Bronchial epithelial cell (primary cell): ENCODE data around the gene NEK8. TPM values are rescaled to one million over a fixed set of nuclear protein-coding genes. Genes with fewer than 3 reads are reported as not detected.
"Not testable (repeated sequence)": the region's sequence is repeated elsewhere in the genome, so short reads cannot be mapped to it uniquely, and the experiment has no call there.

Source experiments
- DNase-seq: peaks from one replicate; pipeline ENCODE4 v3.0.0-alpha.2; 2010; ENCODE audit warnings: low read depth
- FAIRE-seq: peaks from 2 replicates; lab custom pipeline; 2011; peaks lifted over from hg19 to GRCh38; lab: Jason Lieb, UNC
- H3K27me3 ChIP-seq: 2 replicates; pipeline ENCODE4 v1.5.1; 2011; ENCODE audit warnings: low read length; ENCODE audit not compliant: control insufficient read depth, insufficient read depth
- H3K36me3 ChIP-seq: 2 replicates; pipeline ENCODE4 v1.5.1; 2011; ENCODE audit warnings: low read length; ENCODE audit not compliant: control insufficient read depth, insufficient read depth
- H3K4me3 ChIP-seq: 2 replicates; pipeline ENCODE4 v1.5.1; 2011; ENCODE audit warnings: mild to moderate bottlenecking, low read depth, low read length, control low read depth
- total RNA-seq: library from RNA; depleted of rRNA; stranded (reverse); fragments of >200 nt; gene quantifications from 2 replicates; pipeline ENCODE4 v1.2.1, GENCODE V29; 2014
- TF ChIP-seq, protein P1 (sequence below): IDR thresholded peaks from 2 replicates; pipeline ENCODE4 v1.5.1; 2011; ENCODE audit warnings: mild to moderate bottlenecking, moderate library complexity, low read length, control low read depth, inconsistent platforms; ENCODE audit not compliant: insufficient read depth, severe bottlenecking

NEK8 gene
- total RNA-seq, 1 donor from 2014 or later: 3.2 TPM

DNA sequence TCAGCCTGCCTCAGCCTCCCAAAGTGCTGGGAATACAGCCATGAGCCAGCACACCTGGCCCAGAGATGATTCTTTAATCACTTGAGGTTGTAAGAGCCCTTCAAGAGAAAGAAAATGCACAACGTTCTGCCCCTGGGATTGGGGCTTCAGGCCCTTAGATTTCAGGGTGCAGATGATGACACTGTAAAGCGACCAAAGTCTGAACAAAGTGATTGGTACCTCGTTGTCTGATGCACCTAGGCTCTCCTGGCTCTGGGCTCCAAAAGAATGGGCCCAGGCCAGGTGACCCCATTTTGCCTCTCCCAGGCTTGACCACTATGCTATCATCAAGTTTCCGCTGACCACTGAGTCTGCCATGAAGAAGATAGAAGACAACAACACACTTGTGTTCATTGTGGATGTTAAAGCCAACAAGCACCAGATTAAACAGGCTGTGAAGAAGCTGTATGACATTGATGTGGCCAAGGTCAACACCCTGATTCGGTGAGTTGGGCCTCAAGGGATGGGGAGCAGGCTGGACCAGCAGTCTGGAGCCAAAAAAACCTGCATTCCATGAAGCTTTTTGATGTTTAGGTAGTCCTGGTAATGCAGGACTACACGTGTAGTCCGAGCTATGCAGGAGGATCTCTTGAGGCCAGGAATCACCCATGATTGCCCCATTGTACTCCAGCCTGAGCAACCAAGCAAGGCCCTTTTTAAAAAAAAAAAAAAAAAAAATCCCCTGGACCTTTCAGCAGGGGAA lies 6.0 kb upstream of the NEK8 start:
- DNase-seq: no peak
- Histone ChIP-seq H3K4me3 (no peak overlapping the region), H3K27me3 (no peaks in the 10 kb centered on the region), H3K36me3 (peaks cover 23% of the 10 kb centered on the region)
- TF ChIP-seq, protein P1, sequence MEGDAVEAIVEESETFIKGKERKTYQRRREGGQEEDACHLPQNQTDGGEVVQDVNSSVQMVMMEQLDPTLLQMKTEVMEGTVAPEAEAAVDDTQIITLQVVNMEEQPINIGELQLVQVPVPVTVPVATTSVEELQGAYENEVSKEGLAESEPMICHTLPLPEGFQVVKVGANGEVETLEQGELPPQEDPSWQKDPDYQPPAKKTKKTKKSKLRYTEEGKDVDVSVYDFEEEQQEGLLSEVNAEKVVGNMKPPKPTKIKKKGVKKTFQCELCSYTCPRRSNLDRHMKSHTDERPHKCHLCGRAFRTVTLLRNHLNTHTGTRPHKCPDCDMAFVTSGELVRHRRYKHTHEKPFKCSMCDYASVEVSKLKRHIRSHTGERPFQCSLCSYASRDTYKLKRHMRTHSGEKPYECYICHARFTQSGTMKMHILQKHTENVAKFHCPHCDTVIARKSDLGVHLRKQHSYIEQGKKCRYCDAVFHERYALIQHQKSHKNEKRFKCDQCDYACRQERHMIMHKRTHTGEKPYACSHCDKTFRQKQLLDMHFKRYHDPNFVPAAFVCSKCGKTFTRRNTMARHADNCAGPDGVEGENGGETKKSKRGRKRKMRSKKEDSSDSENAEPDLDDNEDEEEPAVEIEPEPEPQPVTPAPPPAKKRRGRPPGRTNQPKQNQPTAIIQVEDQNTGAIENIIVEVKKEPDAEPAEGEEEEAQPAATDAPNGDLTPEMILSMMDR: no peak
- FAIRE-seq: no peak

DNA sequence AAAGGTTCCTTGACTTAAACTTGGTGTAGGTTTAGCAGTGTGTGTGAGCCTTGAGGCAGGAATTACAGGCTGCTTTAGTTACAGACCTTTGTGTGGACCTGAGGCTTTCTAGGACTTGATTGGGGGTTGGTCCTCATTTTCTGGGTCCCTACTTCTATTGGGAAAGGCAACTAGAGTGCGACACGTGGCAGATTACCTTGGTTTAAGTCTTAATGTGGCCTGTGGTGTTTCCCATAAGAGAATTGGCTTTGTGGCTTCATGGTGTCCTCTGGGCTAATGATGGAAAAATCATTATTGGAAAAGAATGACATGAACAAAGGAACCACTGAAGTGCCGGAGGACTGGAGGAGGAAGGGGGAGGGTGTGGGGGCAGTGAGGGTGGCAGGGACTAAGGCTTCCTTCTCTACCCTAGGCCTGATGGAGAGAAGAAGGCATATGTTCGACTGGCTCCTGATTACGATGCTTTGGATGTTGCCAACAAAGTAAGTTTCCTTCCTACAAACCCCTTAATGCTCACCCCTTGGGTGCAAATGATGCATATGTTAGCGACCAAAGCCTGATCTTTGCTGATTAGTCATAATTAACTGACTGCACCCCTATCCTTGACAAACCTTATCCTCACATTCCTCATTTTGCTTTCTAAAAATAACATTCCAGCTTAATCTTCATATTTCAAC lies 5.3 kb upstream of the NEK8 start:
- Histone ChIP-seq H3K4me3 (no peak overlapping the region), H3K27me3 (no peaks in the 10 kb centered on the region), H3K36me3 (peaks cover 23% of the 10 kb centered on the region)
- no peak for DNase-seq
- TF ChIP-seq, protein P1: no peak
- no peak for FAIRE-seq

DNA sequence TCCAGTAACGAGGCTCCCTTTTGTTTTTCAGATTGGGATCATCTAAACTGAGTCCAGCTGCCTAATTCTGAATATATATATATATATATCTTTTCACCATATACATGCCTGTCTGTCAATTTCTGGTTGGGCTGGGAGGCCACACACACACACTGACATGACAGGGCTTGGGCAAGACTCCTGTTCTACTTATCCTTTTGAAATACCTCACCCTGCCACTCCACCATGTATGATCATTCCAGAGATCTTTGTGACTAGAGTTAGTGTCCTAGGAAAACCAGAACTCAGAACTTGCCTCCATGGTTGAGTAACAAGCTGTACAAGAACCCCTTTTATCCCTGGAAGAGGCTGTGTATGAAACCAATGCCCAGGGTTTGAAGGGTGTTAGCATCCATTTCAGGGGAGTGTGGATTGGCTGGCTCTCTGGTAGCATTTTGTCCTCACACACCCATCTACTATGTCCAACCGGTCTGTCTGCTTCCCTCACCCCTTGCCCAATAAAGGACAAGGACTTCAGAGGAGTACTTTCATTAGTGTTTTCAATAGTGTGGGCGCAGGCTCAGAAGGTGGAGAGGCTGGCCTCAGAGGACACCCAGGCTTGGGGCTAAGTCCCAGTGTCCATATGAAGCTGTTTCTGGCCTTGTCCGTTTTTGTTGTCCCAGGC lies 4.6 kb upstream of the NEK8 start:
- H3K4me3 ChIP-seq, FAIRE-seq: not testable (repeated sequence)

DNA sequence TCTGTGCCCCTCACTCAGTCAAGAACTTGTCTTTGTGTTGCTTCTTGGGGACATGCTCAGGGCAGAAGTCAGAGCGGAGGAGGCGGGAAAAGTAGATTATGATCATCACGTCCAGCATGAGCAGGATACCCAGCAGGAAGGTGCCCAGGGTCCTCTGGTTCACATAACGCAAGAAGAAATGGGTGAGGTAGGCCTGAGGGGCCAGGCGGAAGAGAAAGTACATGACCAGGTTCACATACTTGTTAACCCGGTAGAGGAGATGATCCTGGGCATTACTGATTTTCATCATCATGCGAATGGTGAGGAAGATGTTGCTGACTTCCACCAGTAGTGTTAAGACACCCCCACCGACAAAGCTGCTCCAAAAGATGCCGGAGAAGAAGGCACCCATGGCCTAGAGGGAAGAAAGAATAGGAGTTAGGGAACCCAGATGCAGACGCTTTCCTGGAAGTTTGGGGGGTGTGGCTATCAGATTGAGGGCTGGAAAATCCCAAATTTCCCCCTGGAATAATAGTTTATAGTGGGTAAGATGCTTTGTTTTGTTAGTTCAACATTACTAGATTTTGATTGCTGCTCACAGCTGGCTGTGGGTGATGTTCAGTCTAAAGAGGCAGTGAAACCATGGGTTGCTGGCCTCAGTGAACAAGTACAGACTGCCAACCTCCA lies 4.0 kb upstream of the NEK8 start:
- no peak for FAIRE-seq
- Histone ChIP-seq H3K36me3 (peaks cover 23% of the 10 kb centered on the region), H3K4me3 (peak overlapping the region; percentile 72), H3K27me3 (no peaks in the 10 kb centered on the region)
- DNase-seq: no peak
- TF ChIP-seq, protein P1: no peak

More for the DNA sequence above, 4.6 kb upstream of the NEK8 start:
- peaks cover 23% of the 10 kb centered on the region for H3K36me3 ChIP-seq
- not testable (repeated sequence) for H3K27me3 ChIP-seq, DNase-seq

DNA sequence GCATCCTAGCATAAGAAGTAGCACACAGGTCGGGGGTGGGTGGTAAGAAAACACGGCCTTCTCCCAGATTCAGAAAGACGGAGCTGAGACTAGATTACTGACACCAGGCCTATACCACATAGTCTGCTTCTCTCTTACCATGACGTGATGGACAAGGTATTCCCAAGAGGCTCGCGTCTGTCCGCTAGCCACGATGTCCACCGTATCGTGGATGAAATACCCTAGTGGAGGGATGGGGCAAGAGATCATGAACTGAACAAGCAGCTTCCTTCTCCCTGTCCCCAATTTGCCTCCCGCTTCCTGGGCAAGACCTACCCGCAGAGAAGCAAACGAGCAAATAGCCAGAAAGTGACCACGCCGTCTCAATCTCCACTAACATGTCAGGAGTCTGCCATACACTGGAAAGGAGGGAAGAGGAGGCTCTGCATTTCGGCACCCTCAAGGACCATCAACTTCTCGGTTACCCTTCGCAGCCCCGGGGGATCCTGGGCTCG lies 3.4 kb upstream of the NEK8 start:
- FAIRE-seq (no peak), DNase-seq (peak; percentile 54)
- peaks cover 23% of the 10 kb centered on the region for H3K36me3 ChIP-seq
- no peaks in the 10 kb centered on the region for H3K27me3 ChIP-seq
- TF ChIP-seq, protein P1: peak; percentile 8
- peak overlapping the region; percentile 72 for H3K4me3 ChIP-seq
